IPS DF 6.9 (cell line): ENCODE measurements around the gene SCARB1.

ENCODE experiments used
- DNase-seq: peaks from one replicate; pipeline ENCODE4 v3.0.0-alpha.2; 2013; ENCODE audit warnings: low read depth, low spot score
- H3K27ac ChIP-seq: one replicate; pipeline ENCODE4 v1.5.1; 2013; ENCODE audit warnings: low read length, control low read depth
- H3K27me3 ChIP-seq: 2 replicates; pipeline ENCODE4 v1.6.1; 2013; ENCODE audit warnings: mild to moderate bottlenecking, low read length; ENCODE audit not compliant: control insufficient read depth, insufficient read depth
- H3K36me3 ChIP-seq: 2 replicates; pipeline ENCODE4 v1.6.1; 2013; ENCODE audit warnings: low read length; ENCODE audit not compliant: control insufficient read depth, insufficient read depth
- H3K4me1 ChIP-seq: 2 replicates; pipeline ENCODE4 v1.6.1; 2013; ENCODE audit warnings: low read length; ENCODE audit not compliant: control insufficient read depth, insufficient read depth
- H3K4me3 ChIP-seq: 2 replicates; pipeline ENCODE4 v1.5.1; 2013; ENCODE audit warnings: mild to moderate bottlenecking, low read length
- H3K9me3 ChIP-seq: 2 replicates; pipeline ENCODE4 v1.6.1; 2013; ENCODE audit warnings: low read length, inconsistent platforms; ENCODE audit not compliant: control insufficient read depth, insufficient read depth
- WGBS: extraction: QIAGEN DNeasy Blood & Tissue Kit; methylation state at CpG from one replicate; pipeline ENCODE4 v1.1.7; 2013; ENCODE audit warnings: mixed read lengths, missing lambda C conversion rate; ENCODE audit not compliant: insufficient read length, insufficient coverage; 5-methylcytosine and 5-hydroxymethylcytosine counted together

Gene SCARB1

DNA sequence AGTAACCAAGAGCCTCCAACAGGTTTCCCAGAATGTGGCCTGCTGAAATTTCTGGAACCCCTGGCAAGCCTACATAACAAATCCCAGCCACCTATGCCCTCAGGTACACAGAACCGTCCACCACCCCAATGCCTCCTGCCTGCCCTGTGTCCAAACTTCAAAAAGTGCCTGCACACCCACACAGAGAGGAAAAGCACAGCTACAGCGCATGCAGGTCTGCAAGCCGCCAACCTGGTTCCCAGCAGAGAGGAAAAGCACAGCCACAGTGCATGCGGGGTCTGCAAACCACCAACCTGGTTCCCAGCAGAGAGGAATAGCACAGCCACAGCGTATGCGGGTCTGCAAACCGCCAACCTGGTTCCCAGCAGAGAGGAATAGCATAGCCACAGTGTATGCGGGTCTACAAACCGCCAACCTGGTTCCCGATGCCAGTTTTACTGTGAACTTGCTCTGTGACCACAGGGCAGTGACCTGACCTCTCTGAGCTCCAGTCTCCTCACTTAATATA is 113.5 kb downstream of the SCARB1 start:
- H3K27ac ChIP-seq: no peak overlapping the region

DNA sequence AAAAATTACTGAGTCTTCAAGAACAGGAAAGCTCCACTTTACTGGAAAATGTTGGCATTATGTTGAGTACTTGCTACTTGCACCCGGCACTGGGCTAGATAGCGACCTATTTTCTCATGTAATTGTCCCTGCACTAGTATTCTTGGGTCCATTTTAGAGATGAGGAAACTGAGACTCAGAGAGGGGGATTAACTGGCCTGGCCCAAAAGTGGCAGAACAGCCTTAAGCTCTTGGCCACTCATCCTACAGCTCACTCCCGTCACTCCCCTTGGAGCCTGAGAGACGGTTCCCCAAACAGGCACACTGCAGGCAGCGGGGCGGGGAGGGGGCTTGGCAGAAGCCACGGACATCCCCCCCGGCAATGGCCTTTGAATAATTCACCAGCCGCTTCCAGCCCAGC is 113.9 kb downstream of the SCARB1 start:
- Histone ChIP-seq H3K27ac (no peak overlapping the region), H3K27me3 (no peaks in the 10 kb centered on the region), H3K4me1 (peaks cover 2% of the 10 kb centered on the region; the same call in 1 of the 2 replicates), H3K36me3 (no peaks in the 10 kb centered on the region), H3K4me3 (no peak overlapping the region), H3K9me3 (no peaks in the 10 kb centered on the region)
- WGBS: no CpG with 5 or more reads among the region's 9 CpGs
- DNase-seq: no peak

More for the DNA sequence above, 113.5 kb downstream of the SCARB1 start:
- H3K9me3 ChIP-seq: no peaks in the 10 kb centered on the region
- whole genome bisulfite sequencing: no CpG with 5 or more reads among the region's 10 CpGs
- no peaks in the 10 kb centered on the region for H3K36me3 ChIP-seq
- H3K27me3 ChIP-seq: no peaks in the 10 kb centered on the region
- no peak for DNase-seq
- H3K4me1 ChIP-seq: peaks cover 4% of the 10 kb centered on the region
- no peak overlapping the region for H3K4me3 ChIP-seq

GRCh38 chr12:124747426-124748161 is 116.1 kb downstream of the SCARB1 start:
- H3K4me3 ChIP-seq: no peak overlapping the region
- DNase-seq: no peak
- WGBS: no CpG with 5 or more reads among the region's 15 CpGs
- no peak overlapping the region for H3K27ac ChIP-seq
- peaks cover 2% of the 10 kb centered on the region; the same call in 1 of the 2 replicates for H3K4me1 ChIP-seq
- H3K36me3 ChIP-seq: no peaks in the 10 kb centered on the region
- H3K9me3 ChIP-seq: no peaks in the 10 kb centered on the region
- no peaks in the 10 kb centered on the region for H3K27me3 ChIP-seq

- no CpG with 5 or more reads among the region's 10 CpGs for WGBS
- DNase-seq: no peak
- no peaks in the 10 kb centered on the region for H3K27me3 ChIP-seq
These were observed 116.8 kb downstream of the SCARB1 start for GRCh38 chr12:124746649-124747425.

GRCh38 chr12:124745891-124746570 is 117.6 kb downstream of the SCARB1 start:
- H3K4me3 ChIP-seq: no peak overlapping the region
- H3K27me3 ChIP-seq: no peaks in the 10 kb centered on the region
- no peaks in the 10 kb centered on the region for H3K36me3 ChIP-seq
- no CpG with 5 or more reads among the region's 25 CpGs for WGBS
- peak; percentile 73 for DNase-seq
- no peak overlapping the region for H3K27ac ChIP-seq
- H3K4me1 ChIP-seq: peaks cover 2% of the 10 kb centered on the region; the same call in 1 of the 2 replicates
- no peaks in the 10 kb centered on the region for H3K9me3 ChIP-seq

More at GRCh38 chr12:124746649-124747425, 116.8 kb downstream of the SCARB1 start:
- Histone ChIP-seq H3K4me1 (peaks cover 2% of the 10 kb centered on the region; the same call in 1 of the 2 replicates), H3K4me3 (no peak overlapping the region), H3K9me3 (no peaks in the 10 kb centered on the region), H3K36me3 (no peaks in the 10 kb centered on the region), H3K27ac (no peak overlapping the region)

DNA sequence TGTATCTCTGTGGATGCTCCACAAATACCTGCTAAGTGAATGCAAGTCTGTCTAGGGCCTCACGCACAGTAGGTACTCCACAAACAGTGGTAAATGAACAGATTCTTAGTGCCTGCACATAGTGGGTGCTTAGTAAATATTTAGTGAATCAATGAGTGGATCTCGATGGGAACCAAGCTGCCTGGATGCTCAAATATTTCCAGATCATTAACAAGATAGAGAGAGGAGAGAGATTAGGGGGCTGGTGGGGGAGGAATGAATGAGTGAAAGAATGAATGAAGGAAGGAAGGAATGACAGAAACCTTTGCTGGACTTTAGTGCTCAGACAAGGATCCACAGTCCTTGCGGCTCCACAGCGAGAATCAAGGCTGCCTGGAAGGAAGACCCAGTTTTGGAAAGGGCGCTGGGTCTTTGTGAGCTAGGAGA is 118.2 kb downstream of the SCARB1 start:
- no peaks in the 10 kb centered on the region for H3K36me3 ChIP-seq
- no CpG with 5 or more reads among the region's 5 CpGs for WGBS
- H3K27me3 ChIP-seq: no peaks in the 10 kb centered on the region
- no peaks in the 10 kb centered on the region for H3K9me3 ChIP-seq
- H3K4me3 ChIP-seq: no peak overlapping the region
- no peak overlapping the region for H3K27ac ChIP-seq
- DNase-seq: no peak
- H3K4me1 ChIP-seq: peaks cover 2% of the 10 kb centered on the region; the same call in 1 of the 2 replicates

DNA sequence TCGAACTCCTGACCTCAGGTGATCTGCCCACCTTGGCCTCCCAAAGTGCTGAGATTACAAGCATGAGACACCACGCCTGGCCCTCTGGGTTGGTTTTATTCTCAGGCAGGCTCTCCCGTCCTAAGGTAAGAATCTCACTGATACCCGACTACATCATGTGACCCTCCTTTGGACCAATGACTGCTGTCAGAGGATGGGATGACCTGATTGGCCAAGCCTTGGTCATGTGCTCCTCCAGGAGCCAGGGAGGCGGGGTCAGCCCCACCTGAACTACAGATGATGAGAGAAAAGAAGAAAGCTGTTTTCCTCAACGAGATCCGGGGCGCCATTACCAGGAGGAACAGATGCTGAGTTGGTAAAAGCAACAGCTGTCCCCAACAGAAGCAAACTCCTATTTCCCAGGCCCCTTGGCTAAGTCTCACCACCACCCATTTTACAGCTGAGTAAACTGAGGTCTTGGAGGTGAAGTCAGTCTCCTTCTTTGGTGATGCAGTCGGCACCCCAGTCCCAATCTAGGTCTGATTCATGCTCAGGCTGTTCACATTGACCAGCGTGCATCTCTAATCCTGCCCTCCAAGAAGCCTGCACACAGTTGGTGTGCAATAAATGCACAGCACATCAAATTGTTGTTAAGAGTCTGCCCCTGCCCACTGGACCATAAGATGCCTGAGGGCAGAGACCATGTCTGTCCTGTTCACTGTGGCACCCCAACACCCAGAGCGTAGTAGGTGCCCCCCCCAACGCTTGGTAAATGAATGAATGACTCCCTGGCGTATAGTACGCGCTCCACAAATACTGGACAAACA is 118.8 kb downstream of the SCARB1 start:
- peak; percentile 76 for DNase-seq
- no CpG with 5 or more reads among the region's 15 CpGs for whole genome bisulfite sequencing
- H3K27ac ChIP-seq: no peak overlapping the region
- H3K4me3 ChIP-seq: no peak overlapping the region
- H3K36me3 ChIP-seq: no peaks in the 10 kb centered on the region
- H3K27me3 ChIP-seq: no peaks in the 10 kb centered on the region
- no peaks in the 10 kb centered on the region for H3K9me3 ChIP-seq
- peaks cover 2% of the 10 kb centered on the region; the same call in 1 of the 2 replicates for H3K4me1 ChIP-seq

GRCh38 chr12:124744273-124744640 is 119.4 kb downstream of the SCARB1 start:
- H3K4me1 ChIP-seq: peaks cover 2% of the 10 kb centered on the region; the same call in 1 of the 2 replicates
- no peak for DNase-seq
- WGBS: no CpG with 5 or more reads among the region's 7 CpGs
- H3K27me3 ChIP-seq: no peaks in the 10 kb centered on the region
- no peak overlapping the region for H3K4me3 ChIP-seq
- no peak overlapping the region for H3K27ac ChIP-seq
- no peaks in the 10 kb centered on the region for H3K9me3 ChIP-seq
- H3K36me3 ChIP-seq: no peaks in the 10 kb centered on the region

- Histone ChIP-seq H3K4me1 (peaks cover 2% of the 10 kb centered on the region; the same call in 1 of the 2 replicates), H3K27ac (no peak overlapping the region), H3K36me3 (no peaks in the 10 kb centered on the region), H3K27me3 (no peaks in the 10 kb centered on the region), H3K4me3 (no peak overlapping the region), H3K9me3 (no peaks in the 10 kb centered on the region)
- no peak for DNase-seq
- no CpG with 5 or more reads among the region's 18 CpGs for WGBS
These were observed 120.0 kb downstream of the SCARB1 start for GRCh38 chr12:124743479-124744272.
